T-helper 22 cell (primary cell): Measurements from ENCODE around the gene CEP128.

ENCODE experiments used
- DNase-seq: peaks from one replicate; pipeline ENCODE4 v3.0.0-alpha.2; 2020; ENCODE audit warnings: low read depth

CEP128 gene

DNA sequence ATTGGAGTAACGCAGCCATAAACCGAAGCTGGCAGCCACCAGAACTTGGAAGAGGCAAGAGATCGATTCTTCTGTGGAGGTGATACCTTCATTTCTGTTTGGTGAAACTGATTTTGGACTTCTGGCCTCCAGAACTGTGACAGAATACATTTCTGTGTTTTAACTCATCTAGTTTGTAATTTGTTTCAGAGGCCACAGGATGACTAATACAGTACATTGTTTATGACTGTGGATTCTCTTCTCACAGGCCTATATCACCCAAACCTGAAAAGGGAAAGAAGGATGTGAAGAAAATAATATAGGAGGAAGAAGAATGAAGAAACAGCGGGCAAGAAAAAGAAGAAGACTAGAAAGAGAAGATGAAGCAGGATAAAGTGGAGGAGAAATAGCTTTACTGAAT lies 466.5 kb downstream of the CEP128 start:
- DNase-seq = no peak

DNA sequence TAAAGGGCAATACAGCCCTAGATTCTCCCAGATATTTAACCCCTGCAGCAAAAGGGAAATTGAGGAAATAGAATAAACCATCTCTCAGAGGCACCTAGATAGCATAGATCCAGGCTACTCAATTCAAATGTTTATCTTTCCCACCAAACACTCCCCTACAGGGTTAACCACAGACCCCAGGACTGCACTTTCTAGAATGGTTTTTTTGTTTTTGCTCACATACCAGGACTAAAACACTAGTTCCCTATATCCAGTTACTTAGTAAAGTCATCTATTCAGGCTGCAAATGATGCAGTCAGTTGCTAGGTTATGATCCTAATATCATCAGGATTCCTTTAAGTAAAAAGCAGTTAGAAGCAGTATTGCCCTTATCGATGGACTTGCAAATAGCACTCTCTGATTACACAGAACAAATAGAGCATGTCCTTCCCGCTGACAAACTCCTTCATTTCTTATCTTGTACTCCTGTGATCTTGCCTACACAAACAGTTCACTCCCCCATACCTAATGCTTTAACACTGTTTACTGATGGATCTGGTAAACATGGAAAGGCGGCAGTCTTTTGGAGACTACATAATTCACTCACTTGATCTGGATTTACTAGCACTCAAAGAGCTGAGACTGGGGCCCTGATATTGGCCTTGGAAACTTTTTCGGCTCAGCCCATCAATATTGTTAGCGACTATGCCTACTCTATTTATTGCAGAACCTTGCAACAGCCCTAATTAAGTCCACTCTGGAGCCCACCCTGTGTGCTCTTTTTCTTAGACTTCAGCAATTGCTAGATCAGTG lies 473.0 kb downstream of the CEP128 start:
- DNase-seq = no peak

DNA sequence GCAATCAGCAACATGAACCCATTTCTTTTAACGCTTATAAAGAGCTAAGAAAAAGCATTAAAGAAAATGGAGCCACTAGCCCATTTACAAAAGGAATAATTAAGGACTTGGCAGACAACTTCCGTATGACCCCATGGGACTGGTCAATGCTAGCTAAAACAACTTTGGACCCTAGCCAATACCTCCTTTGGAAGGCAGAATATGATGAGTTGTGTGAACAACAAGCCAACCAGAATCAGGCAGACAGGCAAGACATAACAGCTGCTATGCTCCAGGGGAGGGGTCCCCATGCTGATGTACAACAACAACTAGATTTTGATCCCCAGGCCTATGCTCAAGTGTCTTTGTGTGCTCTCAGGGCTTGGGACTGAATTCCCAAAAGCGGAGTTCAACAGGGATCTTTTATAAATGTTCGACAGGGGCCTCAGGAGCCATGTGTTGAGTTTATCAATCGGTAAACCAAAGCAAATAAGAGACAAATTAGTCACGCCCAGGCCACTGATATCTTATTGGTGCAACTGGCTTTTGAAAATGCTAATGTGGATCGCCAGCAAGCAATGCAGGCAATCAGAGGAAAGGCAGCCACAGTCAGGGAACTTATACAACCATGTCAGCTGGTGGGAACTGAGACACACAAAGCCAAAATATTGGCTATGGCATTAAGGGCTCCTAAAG lies 475.9 kb downstream of the CEP128 start:
- DNase-seq = no peak

DNA sequence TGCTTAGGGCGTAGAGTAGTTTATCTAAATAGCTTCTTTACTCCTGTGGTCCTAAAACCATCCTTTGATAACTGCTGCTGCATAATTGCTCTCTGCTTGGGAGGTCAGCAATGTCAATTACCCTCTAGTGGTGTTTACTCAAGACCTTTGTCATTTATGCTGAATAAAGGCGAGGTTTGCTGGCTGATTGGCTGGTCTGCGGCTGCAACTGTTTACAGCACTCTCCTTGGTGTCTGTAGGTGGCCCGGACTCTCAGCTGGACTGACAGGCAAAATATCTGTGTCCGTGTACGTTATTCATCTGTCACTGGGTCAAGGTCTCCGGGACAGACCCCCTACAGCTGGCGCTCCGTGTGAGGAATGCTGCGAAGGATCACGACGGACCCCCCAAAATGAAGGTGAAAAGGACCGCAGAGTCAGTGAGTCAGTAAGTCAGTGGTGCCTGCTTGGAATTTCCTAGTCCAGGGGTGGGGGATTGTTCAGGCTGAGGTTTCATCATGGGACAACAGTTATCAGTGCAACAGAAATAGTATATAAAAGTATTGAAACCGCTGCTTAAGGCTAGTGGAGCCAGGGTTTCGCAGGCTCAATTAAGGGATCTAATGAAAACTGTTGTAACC lies 476.9 kb downstream of the CEP128 start:
- no peak for DNase-seq

DNA sequence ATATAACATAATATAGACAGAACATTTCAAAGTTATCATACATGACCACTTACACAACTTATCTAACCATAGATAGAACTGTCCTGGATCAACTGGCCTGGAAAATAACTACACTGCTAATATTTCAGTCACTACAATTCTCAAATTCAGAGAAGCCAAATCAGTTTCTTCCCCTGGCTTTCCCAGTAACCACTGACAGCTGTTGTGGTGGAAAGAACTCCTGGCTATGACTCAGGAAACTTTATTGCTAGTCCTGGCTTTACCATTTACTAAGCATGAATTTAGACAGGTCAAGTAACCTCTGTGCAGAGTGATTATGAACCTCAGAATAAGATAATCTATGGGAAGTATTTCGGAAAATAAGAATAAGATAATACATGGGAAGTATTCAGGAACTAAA lies 485.3 kb downstream of the CEP128 start:
- no peak for DNase-seq

DNA sequence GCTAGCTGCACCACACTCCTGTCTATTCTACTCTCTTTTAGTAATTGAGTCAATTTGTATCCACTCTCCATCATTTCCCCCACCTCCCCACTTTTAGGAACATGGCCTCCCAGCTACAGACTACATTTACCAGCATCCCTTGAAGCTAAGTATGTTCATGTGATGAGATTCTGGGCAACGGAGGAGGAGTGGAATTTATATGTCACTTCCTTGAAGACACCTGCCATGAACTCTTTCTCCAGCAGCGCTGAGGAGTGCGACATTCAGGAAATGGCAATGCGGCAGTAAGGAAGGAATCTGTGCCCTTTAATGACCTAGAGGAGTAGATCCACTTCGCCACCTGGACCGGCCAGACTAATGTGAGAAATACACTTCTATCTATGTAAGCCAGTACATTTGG lies 486.5 kb downstream of the CEP128 start:
- no peak for DNase-seq

DNA sequence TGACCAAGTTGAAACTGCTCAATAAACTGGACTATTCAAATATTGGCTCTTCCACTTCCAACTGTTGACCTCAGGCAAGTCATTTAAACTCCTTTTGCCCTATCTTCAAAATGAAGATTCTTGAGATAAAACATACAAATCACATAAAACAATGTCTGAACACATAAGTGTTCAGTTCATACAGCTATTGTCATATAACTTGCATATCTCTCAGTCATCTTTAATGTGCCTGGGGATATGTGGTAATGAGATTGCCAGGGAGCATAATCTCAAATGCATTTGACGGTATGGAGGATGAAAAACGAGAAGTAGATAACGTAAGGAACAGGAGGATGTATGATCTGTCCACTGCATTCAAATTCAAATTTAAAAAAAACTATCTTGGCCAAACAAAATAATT lies 493.3 kb downstream of the CEP128 start:
- no peak for DNase-seq

DNA sequence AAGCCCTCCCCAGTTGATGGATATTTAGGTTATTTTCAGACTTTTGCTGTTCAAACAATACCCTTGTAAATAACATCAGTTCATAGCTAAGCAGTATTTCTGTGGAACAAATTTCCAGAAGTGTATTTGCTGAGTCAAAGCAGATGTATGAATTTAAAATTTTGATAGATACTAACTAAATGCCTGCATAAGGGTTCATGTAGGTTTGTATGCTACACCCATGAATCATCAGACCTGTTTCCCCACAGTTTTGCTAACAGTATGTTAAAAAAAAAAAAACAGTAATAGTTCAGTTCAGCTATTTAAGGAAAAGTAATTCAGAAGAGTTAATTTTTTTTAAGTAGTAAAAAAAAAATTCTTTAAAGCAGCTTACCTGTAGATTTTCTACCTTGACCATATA lies 494.1 kb downstream of the CEP128 start:
- DNase-seq = no peak
